ENCODE data around the gene SLC25A36. TPM values are rescaled to one million over a fixed set of nuclear protein-coding genes. Genes with fewer than 3 reads are reported as not detected.
"Not testable (repeated sequence)": the region's sequence is repeated elsewhere in the genome, so short reads cannot be mapped to it uniquely, and the experiment has no call there.

SLC25A36 gene
- total and polyA plus RNA-seq, 2 donors: 41.6 to 48.2 TPM

- WGBS: 38% methylated on average over 1 of the region's 1 CpG
- Histone ChIP-seq H3K4me1 (ENCODE audit: control insufficient read depth in 2 of 2, insufficient read depth in 2 of 2, low read length in 2 of 2) (no peaks in the 10 kb centered on the region), H3K9me3 (ENCODE audit: control insufficient read depth in 2 of 2, insufficient read depth in 1 of 2, low read length in 1 of 2) (no peaks in the 10 kb centered on the region), H3K27ac (ENCODE audit: low read depth in 1 of 2, low read length in 1 of 2) (no peak overlapping the region), H3K36me3 (ENCODE audit: control insufficient read depth in 2 of 2, insufficient read depth in 2 of 2, low read length in 1 of 2) (no peaks in the 10 kb centered on the region), H3K4me3 (ENCODE audit: low read length in 2 of 2) (no peak overlapping the region), H3K27me3 (ENCODE audit: control insufficient read depth in 2 of 2, insufficient read depth in 1 of 2, low read length in 1 of 2) (no peaks in the 10 kb centered on the region)
- peak in 1 of 9 donors; percentile 15 for DNase-seq (ENCODE audit: low read depth in 6 of 9, low spot score in 9 of 9)
Observed at GRCh38 chr3:140922634-140923033, 19.0 kb upstream of the SLC25A36 start.

GRCh38 chr3:140924097-140924873 is 17.4 kb upstream of the SLC25A36 start:
- no peak overlapping the region for H3K27ac ChIP-seq (ENCODE audit: low read depth in 1 of 2, low read length in 1 of 2)
- 93% methylated on average over 6 of the region's 6 CpGs for WGBS

GRCh38 chr3:140927279-140928069 is 14.2 kb upstream of the SLC25A36 start:
- peaks cover 0 to 2% of the 10 kb centered on the region in 2 donors for H3K27me3 ChIP-seq (ENCODE audit: control insufficient read depth in 2 of 2, insufficient read depth in 1 of 2, low read length in 1 of 2)
- H3K27ac ChIP-seq (ENCODE audit: low read depth in 1 of 2, low read length in 1 of 2): no peak overlapping the region
- no peaks in the 10 kb centered on the region for H3K9me3 ChIP-seq (ENCODE audit: control insufficient read depth in 2 of 2, insufficient read depth in 1 of 2, low read length in 1 of 2)
- 88% methylated on average over 3 of the region's 3 CpGs for WGBS
- no peak overlapping the region for H3K4me3 ChIP-seq (ENCODE audit: low read length in 2 of 2)
- DNase-seq (ENCODE audit: low read depth in 6 of 9, low spot score in 9 of 9): no peak
- no peaks in the 10 kb centered on the region for H3K36me3 ChIP-seq (ENCODE audit: control insufficient read depth in 2 of 2, insufficient read depth in 2 of 2, low read length in 1 of 2)
- H3K4me1 ChIP-seq (ENCODE audit: control insufficient read depth in 2 of 2, insufficient read depth in 2 of 2, low read length in 2 of 2): no peaks in the 10 kb centered on the region

More at GRCh38 chr3:140924097-140924873, 17.4 kb upstream of the SLC25A36 start:
- Histone ChIP-seq H3K36me3 (ENCODE audit: control insufficient read depth in 2 of 2, insufficient read depth in 2 of 2, low read length in 1 of 2) (no peaks in the 10 kb centered on the region), H3K27me3 (ENCODE audit: control insufficient read depth in 2 of 2, insufficient read depth in 1 of 2, low read length in 1 of 2) (no peaks in the 10 kb centered on the region), H3K4me1 (ENCODE audit: control insufficient read depth in 2 of 2, insufficient read depth in 2 of 2, low read length in 2 of 2) (no peaks in the 10 kb centered on the region), H3K4me3 (ENCODE audit: low read length in 2 of 2) (no peak overlapping the region), H3K9me3 (ENCODE audit: control insufficient read depth in 2 of 2, insufficient read depth in 1 of 2, low read length in 1 of 2) (no peaks in the 10 kb centered on the region)
- DNase-seq (ENCODE audit: low read depth in 6 of 9, low spot score in 9 of 9): no peak

- H3K27me3 ChIP-seq (ENCODE audit: control insufficient read depth in 2 of 2, insufficient read depth in 1 of 2, low read length in 1 of 2): peaks cover 0 to 2% of the 10 kb centered on the region in 2 donors
- no peaks in the 10 kb centered on the region for H3K9me3 ChIP-seq (ENCODE audit: control insufficient read depth in 2 of 2, insufficient read depth in 1 of 2, low read length in 1 of 2)
- WGBS: 97% methylated on average over 1 of the region's 1 CpG
- no peaks in the 10 kb centered on the region for H3K4me1 ChIP-seq (ENCODE audit: control insufficient read depth in 2 of 2, insufficient read depth in 2 of 2, low read length in 2 of 2)
- no peak overlapping the region for H3K4me3 ChIP-seq (ENCODE audit: low read length in 2 of 2)
- H3K27ac ChIP-seq (ENCODE audit: low read depth in 1 of 2, low read length in 1 of 2): no peak overlapping the region
- no peaks in the 10 kb centered on the region for H3K36me3 ChIP-seq (ENCODE audit: control insufficient read depth in 2 of 2, insufficient read depth in 2 of 2, low read length in 1 of 2)
- DNase-seq (ENCODE audit: low read depth in 6 of 9, low spot score in 9 of 9): no peak
Observed at GRCh38 chr3:140929446-140929845, 12.2 kb upstream of the SLC25A36 start.

DNA sequence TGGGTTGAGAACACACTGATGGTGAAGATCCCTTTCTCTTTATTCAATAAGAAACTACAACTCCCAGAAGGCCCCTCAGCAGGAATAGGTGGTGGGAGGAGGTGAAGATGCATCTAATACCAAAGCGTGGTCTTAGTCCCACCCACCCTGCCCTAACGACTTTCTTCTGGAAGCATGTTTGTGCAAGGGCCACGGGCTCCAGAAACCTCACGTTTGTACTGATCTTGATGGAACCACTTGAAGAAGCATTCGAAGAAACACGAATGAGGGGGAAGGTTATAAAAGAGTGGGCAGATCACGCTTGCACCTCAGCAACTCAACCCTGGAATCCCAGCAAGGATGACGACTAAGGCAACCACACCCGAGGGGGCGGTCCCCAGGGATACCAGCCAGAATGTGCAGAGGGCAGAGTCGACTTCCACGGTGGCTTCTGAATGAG is 10.6 kb upstream of the SLC25A36 start:
- Histone ChIP-seq H3K27ac (ENCODE audit: low read depth in 1 of 2, low read length in 1 of 2) (no peak overlapping the region), H3K9me3 (ENCODE audit: control insufficient read depth in 2 of 2, insufficient read depth in 1 of 2, low read length in 1 of 2) (no peaks in the 10 kb centered on the region), H3K4me1 (ENCODE audit: control insufficient read depth in 2 of 2, insufficient read depth in 2 of 2, low read length in 2 of 2) (no peaks in the 10 kb centered on the region), H3K4me3 (ENCODE audit: low read length in 2 of 2) (no peak overlapping the region), H3K27me3 (ENCODE audit: control insufficient read depth in 2 of 2, insufficient read depth in 1 of 2, low read length in 1 of 2) (peaks cover 0 to 2% of the 10 kb centered on the region in 2 donors), H3K36me3 (ENCODE audit: control insufficient read depth in 2 of 2, insufficient read depth in 2 of 2, low read length in 1 of 2) (no peaks in the 10 kb centered on the region)
- 33% methylated on average over 12 of the region's 12 CpGs for WGBS
- DNase-seq (ENCODE audit: low read depth in 6 of 9, low spot score in 9 of 9): no peak

DNA sequence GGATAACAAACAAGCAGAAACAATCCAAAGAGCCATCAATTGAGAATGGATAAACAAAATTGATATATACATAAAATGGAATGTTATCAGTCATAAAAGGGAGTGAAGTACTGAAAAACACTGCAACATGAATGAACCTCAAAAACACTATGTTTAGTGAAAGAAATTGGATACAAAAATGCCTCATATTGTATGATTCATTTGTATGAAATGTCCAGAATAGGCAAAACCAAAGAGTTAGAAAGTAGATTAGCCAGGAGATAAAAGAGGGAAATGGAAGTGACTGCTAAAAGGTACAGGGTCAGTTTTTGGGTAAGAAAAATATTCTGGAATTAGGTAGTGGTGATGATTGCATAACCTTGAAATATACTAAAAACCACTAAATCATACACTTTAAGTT is 9.8 kb upstream of the SLC25A36 start:
- Histone ChIP-seq H3K36me3 (ENCODE audit: control insufficient read depth in 2 of 2, insufficient read depth in 2 of 2, low read length in 1 of 2) (no peaks in the 10 kb centered on the region), H3K9me3 (ENCODE audit: control insufficient read depth in 2 of 2, insufficient read depth in 1 of 2, low read length in 1 of 2) (no peaks in the 10 kb centered on the region), H3K4me1 (ENCODE audit: control insufficient read depth in 2 of 2, insufficient read depth in 2 of 2, low read length in 2 of 2) (no peaks in the 10 kb centered on the region), H3K27ac (ENCODE audit: low read depth in 1 of 2, low read length in 1 of 2) (no peak overlapping the region), H3K27me3 (ENCODE audit: control insufficient read depth in 2 of 2, insufficient read depth in 1 of 2, low read length in 1 of 2) (peaks cover 0 to 2% of the 10 kb centered on the region in 2 donors), H3K4me3 (ENCODE audit: low read length in 2 of 2) (no peak overlapping the region)
- no peak for DNase-seq (ENCODE audit: low read depth in 6 of 9, low spot score in 9 of 9)

GRCh38 chr3:140933109-140933508 is 8.5 kb upstream of the SLC25A36 start:
- DNase-seq (ENCODE audit: low read depth in 6 of 9, low spot score in 9 of 9): no peak
- Histone ChIP-seq H3K9me3 (ENCODE audit: control insufficient read depth in 2 of 2, insufficient read depth in 1 of 2, low read length in 1 of 2) (no peaks in the 10 kb centered on the region), H3K27ac (ENCODE audit: low read depth in 1 of 2, low read length in 1 of 2) (no peak overlapping the region), H3K27me3 (ENCODE audit: control insufficient read depth in 2 of 2, insufficient read depth in 1 of 2, low read length in 1 of 2) (peaks cover 0 to 2% of the 10 kb centered on the region in 2 donors), H3K4me1 (ENCODE audit: control insufficient read depth in 2 of 2, insufficient read depth in 2 of 2, low read length in 2 of 2) (no peaks in the 10 kb centered on the region), H3K4me3 (ENCODE audit: low read length in 2 of 2) (no peak overlapping the region), H3K36me3 (ENCODE audit: control insufficient read depth in 2 of 2, insufficient read depth in 2 of 2, low read length in 1 of 2) (no peaks in the 10 kb centered on the region)
- 92% methylated on average over 7 of the region's 7 CpGs for WGBS

DNA sequence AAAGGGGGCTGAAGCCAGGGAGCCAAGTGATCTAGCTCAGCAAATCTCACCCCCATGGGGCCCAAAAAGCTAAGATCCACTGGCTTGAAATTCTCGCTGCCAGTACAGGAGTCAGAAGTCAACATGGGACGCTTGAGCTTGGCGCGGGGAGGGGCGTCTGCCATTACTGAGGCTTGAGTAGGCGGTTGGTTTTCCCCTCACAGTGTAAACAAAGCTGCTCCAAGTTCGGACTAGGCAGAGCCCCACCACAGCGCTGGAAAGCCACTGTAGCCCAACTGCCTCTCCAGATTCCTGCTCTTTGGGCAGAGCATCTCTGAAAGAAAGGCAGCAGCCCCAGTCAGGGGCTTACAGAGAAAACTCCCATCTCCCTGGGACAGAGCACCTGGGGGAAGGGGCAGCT is 8.1 kb upstream of the SLC25A36 start:
- Histone ChIP-seq H3K4me3 (ENCODE audit: low read length in 2 of 2) (no peak overlapping the region), H3K27ac (ENCODE audit: low read depth in 1 of 2, low read length in 1 of 2) (no peak overlapping the region), H3K36me3 (ENCODE audit: control insufficient read depth in 2 of 2, insufficient read depth in 2 of 2, low read length in 1 of 2) (no peaks in the 10 kb centered on the region), H3K4me1 (ENCODE audit: control insufficient read depth in 2 of 2, insufficient read depth in 2 of 2, low read length in 2 of 2) (no peaks in the 10 kb centered on the region), H3K9me3 (ENCODE audit: control insufficient read depth in 2 of 2, insufficient read depth in 1 of 2, low read length in 1 of 2) (no peaks in the 10 kb centered on the region), H3K27me3 (ENCODE audit: control insufficient read depth in 2 of 2, insufficient read depth in 1 of 2, low read length in 1 of 2) (peaks cover 0 to 2% of the 10 kb centered on the region in 2 donors)
- DNase-seq (ENCODE audit: low read depth in 6 of 9, low spot score in 9 of 9): no peak
- 96% methylated on average over 8 of the region's 8 CpGs for WGBS

DNA sequence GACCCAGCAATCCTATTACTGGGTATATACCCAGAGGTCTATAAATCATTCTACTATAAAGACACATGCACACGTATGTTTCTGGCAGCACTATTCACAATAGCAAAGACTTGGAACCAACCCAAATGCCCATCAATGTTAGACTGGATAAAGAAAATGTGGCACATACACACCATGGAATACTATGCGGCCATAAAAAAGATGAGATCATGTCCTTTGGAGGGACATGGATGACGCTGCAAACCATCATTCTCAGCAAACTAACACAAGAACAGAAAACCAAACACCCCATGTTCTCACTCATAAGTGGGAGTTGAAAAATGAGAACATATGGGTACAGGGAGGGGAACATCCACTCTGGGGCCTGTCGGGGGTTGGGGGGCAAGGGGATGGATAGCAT is 2.3 kb upstream of the SLC25A36 start:
- not testable (repeated sequence) for DNase-seq (ENCODE audit: low read depth in 6 of 9, low spot score in 9 of 9); H3K4me1 ChIP-seq (ENCODE audit: control insufficient read depth in 2 of 2, insufficient read depth in 2 of 2, low read length in 2 of 2); H3K4me3 ChIP-seq (ENCODE audit: low read length in 2 of 2); H3K27ac ChIP-seq (ENCODE audit: low read depth in 1 of 2, low read length in 1 of 2); H3K9me3 ChIP-seq (ENCODE audit: control insufficient read depth in 2 of 2, insufficient read depth in 1 of 2, low read length in 1 of 2); H3K36me3 ChIP-seq (ENCODE audit: control insufficient read depth in 2 of 2, insufficient read depth in 2 of 2, low read length in 1 of 2); H3K27me3 ChIP-seq (ENCODE audit: control insufficient read depth in 2 of 2, insufficient read depth in 1 of 2, low read length in 1 of 2)
- WGBS: 87% methylated on average over 4 of the region's 4 CpGs

Measured in thymus (tissue), 11 donors.